ENCODE data around the gene VKORC1L1. TPM values are rescaled to one million over a fixed set of nuclear protein-coding genes. Genes with fewer than 3 reads are reported as not detected.
"Not testable (repeated sequence)": the region's sequence is repeated elsewhere in the genome, so short reads cannot be mapped to it uniquely, and the experiment has no call there.

VKORC1L1 gene
- total RNA-seq, 1 donor from 2014 or later = 8.6 TPM

GRCh38 chr7:65937296-65937695, 64.4 kb downstream of the VKORC1L1 start:
- ChIA-PET POLR2A (no interaction called here), CTCF (no interaction called here)
- peaks cover 2% of the 10 kb centered on the region for H3K4me1 Mint-ChIP-seq
- H3K4me3 Mint-ChIP-seq = no peak overlapping the region
- peaks cover 23% of the 10 kb centered on the region for H3K36me3 Mint-ChIP-seq (ENCODE audit: low read depth)
- DNase-seq (no peak), ATAC-seq (ENCODE audit: low read depth) (no peak)
- H3K27ac Mint-ChIP-seq = no peak overlapping the region
- intact Hi-C loops (cut with micrococcal nuclease) = no loop called here
- TF ChIP-seq, protein P1, sequence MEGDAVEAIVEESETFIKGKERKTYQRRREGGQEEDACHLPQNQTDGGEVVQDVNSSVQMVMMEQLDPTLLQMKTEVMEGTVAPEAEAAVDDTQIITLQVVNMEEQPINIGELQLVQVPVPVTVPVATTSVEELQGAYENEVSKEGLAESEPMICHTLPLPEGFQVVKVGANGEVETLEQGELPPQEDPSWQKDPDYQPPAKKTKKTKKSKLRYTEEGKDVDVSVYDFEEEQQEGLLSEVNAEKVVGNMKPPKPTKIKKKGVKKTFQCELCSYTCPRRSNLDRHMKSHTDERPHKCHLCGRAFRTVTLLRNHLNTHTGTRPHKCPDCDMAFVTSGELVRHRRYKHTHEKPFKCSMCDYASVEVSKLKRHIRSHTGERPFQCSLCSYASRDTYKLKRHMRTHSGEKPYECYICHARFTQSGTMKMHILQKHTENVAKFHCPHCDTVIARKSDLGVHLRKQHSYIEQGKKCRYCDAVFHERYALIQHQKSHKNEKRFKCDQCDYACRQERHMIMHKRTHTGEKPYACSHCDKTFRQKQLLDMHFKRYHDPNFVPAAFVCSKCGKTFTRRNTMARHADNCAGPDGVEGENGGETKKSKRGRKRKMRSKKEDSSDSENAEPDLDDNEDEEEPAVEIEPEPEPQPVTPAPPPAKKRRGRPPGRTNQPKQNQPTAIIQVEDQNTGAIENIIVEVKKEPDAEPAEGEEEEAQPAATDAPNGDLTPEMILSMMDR (IDR thresholded peaks at IDR 0.05) = no peak
- H3K27me3 Mint-ChIP-seq = no peaks in the 10 kb centered on the region
- H3K9me3 Mint-ChIP-seq = no peaks in the 10 kb centered on the region

- no peaks in the 10 kb centered on the region for H3K9me3 Mint-ChIP-seq
- ATAC-seq (ENCODE audit: low read depth) (no peak), DNase-seq (no peak)
- no peaks in the 10 kb centered on the region for H3K4me1 Mint-ChIP-seq
- POLR2A ChIA-PET = no interaction called here
- TF ChIP-seq, protein P1 (IDR thresholded peaks at IDR 0.05) = no peak
- intact Hi-C loops (cut with micrococcal nuclease) = no loop called here
- H3K36me3 Mint-ChIP-seq (ENCODE audit: low read depth) = peaks cover 23% of the 10 kb centered on the region
- H3K27ac Mint-ChIP-seq = no peak overlapping the region
- CTCF ChIA-PET = no interaction called here
- no peaks in the 10 kb centered on the region for H3K27me3 Mint-ChIP-seq
- H3K4me3 Mint-ChIP-seq = no peak overlapping the region
Observed at GRCh38 chr7:65938336-65938895, 65.5 kb downstream of the VKORC1L1 start.

- H3K4me3 Mint-ChIP-seq; intact Hi-C loops (cut with micrococcal nuclease); H3K27me3 Mint-ChIP-seq; POLR2A ChIA-PET; ATAC-seq (ENCODE audit: low read depth); H3K36me3 Mint-ChIP-seq (ENCODE audit: low read depth); H3K4me1 Mint-ChIP-seq; CTCF ChIA-PET; DNase-seq; H3K27ac Mint-ChIP-seq; H3K9me3 Mint-ChIP-seq: not testable (repeated sequence)
Observed at GRCh38 chr7:65945787-65946186, 72.9 kb downstream of the VKORC1L1 start.

GRCh38 chr7:65946904-65947303, 74.0 kb downstream of the VKORC1L1 start:
- ATAC-seq (ENCODE audit: low read depth) = no peak
- POLR2A ChIA-PET = no interaction called here

GRCh38 chr7:65951837-65952578, 79.1 kb downstream of the VKORC1L1 start:
- TF ChIP-seq, protein P1 (IDR thresholded peaks at IDR 0.05) = no peak
- Mint-ChIP-seq H3K27me3 (no peaks in the 10 kb centered on the region), H3K36me3 (ENCODE audit: low read depth) (peaks cover 33% of the 10 kb centered on the region), H3K27ac (no peak overlapping the region), H3K4me1 (no peaks in the 10 kb centered on the region), H3K9me3 (no peaks in the 10 kb centered on the region), H3K4me3 (no peak overlapping the region)
- no peak for ATAC-seq (ENCODE audit: low read depth)
- intact Hi-C loops (cut with micrococcal nuclease) = no loop called here
- ChIA-PET POLR2A (no interaction called here), CTCF (no interaction called here)
- DNase-seq = no peak

More at GRCh38 chr7:65946904-65947303, 74.0 kb downstream of the VKORC1L1 start:
- no peak overlapping the region for H3K4me3 Mint-ChIP-seq
- H3K4me1 Mint-ChIP-seq = no peaks in the 10 kb centered on the region
- intact Hi-C loops (cut with micrococcal nuclease) = no loop called here
- H3K27me3 Mint-ChIP-seq = no peaks in the 10 kb centered on the region
- H3K36me3 Mint-ChIP-seq (ENCODE audit: low read depth) = peaks cover 1% of the 10 kb centered on the region
- H3K27ac Mint-ChIP-seq = no peak overlapping the region
- TF ChIP-seq, protein P1 (IDR thresholded peaks at IDR 0.05) = no peak
- no peaks in the 10 kb centered on the region for H3K9me3 Mint-ChIP-seq
- DNase-seq = no peak
- CTCF ChIA-PET = no interaction called here

Measured in activated B cell treated with CpG ODN at 0.5 μM for 24 hours (primary cell).